Subcutaneous adipose tissue (tissue), 4 donors: Measurements from ENCODE around the gene ASL. TPM values are rescaled to one million over a fixed set of nuclear protein-coding genes. Genes with fewer than 3 reads are reported as not detected.

ENCODE experiments used
- CTCF ChIP-seq: fragments of 450-650 bp; IDR thresholded peaks from one replicate; pipeline ENCODE4 v1.5.1; 2016; ENCODE audit warnings: low read depth, mild to moderate bottlenecking, control low read depth, antibody characterized with exemption, moderate library complexity
- total RNA-seq, 4 donors: library from RNA; depleted of rRNA; stranded (reverse); fragments of >200 nt; gene quantifications; one replicate each; pipeline ENCODE4 v1.1.0, GENCODE V29; 2016

ASL gene
- 10 to 100 TPM; 15.5 to 34.6 (median 30.7) TPM for total RNA-seq

- TF ChIP-seq CTCF: no peak
Measured at GRCh38 chr7:66075590-66076461, at the start of gene ASL. Gene ASL, plus strand, starts transcription at chr7:66075819. Its CDS starts 263 bp downstream, at chr7:66076082.

- no peak for TF ChIP-seq CTCF
Measured at GRCh38 chr7:66033471-66034385, 41.9 kb upstream of the ASL start.

GRCh38 chr7:66036382-66036781 is 39.2 kb upstream of the ASL start:
- no peak for TF ChIP-seq CTCF

- no peak for TF ChIP-seq CTCF
Measured at GRCh38 chr7:66036788-66037187, 38.8 kb upstream of the ASL start.

- TF ChIP-seq CTCF: no peak
Measured at GRCh38 chr7:66039094-66039670, 36.4 kb upstream of the ASL start.

GRCh38 chr7:66043681-66044497 is 31.7 kb upstream of the ASL start:
- TF ChIP-seq CTCF: no peak
